Omental fat pad (tissue), 4 donors: ENCODE data around the gene ADGB. TPM values are rescaled to one million over a fixed set of nuclear protein-coding genes. Genes with fewer than 3 reads are reported as not detected.
"Not testable (repeated sequence)": the region's sequence is repeated elsewhere in the genome, so short reads cannot be mapped to it uniquely, and the experiment has no call there.

Experiments
- ATAC-seq: fragments of 150-250 bp; one replicate; pipeline ENCODE4 v1.9.1; 2016; ENCODE audit warnings: mild to moderate bottlenecking, moderate library complexity; ENCODE audit not compliant: low FRiP score
- DNase-seq: peaks from one replicate; pipeline ENCODE4 v3.0.0-alpha.2; 2019; ENCODE audit warnings: low spot score
- total RNA-seq, 4 donors: library from RNA; depleted of rRNA; stranded (reverse); fragments of >200 nt; gene quantifications; one replicate each; pipeline ENCODE4 v1.1.0, GENCODE V29; 2016
- TF ChIP-seq, protein P1 (sequence below), 3 donors: fragments of 450-650 bp; IDR thresholded peaks; one replicate each; pipeline ENCODE4 v1.5.1; 2016 to 2017; ENCODE audit warnings: antibody characterized with exemption in 3 of 3, mild to moderate bottlenecking in 3 of 3, moderate library complexity in 2 of 3

ADGB gene
- total RNA-seq, 4 donors from 2014 or later, result not detected

GRCh38 chr6:146795479-146796133, 196.8 kb downstream of the ADGB start:
- no peak for DNase-seq
- no peak for ATAC-seq
- TF ChIP-seq, protein P1, sequence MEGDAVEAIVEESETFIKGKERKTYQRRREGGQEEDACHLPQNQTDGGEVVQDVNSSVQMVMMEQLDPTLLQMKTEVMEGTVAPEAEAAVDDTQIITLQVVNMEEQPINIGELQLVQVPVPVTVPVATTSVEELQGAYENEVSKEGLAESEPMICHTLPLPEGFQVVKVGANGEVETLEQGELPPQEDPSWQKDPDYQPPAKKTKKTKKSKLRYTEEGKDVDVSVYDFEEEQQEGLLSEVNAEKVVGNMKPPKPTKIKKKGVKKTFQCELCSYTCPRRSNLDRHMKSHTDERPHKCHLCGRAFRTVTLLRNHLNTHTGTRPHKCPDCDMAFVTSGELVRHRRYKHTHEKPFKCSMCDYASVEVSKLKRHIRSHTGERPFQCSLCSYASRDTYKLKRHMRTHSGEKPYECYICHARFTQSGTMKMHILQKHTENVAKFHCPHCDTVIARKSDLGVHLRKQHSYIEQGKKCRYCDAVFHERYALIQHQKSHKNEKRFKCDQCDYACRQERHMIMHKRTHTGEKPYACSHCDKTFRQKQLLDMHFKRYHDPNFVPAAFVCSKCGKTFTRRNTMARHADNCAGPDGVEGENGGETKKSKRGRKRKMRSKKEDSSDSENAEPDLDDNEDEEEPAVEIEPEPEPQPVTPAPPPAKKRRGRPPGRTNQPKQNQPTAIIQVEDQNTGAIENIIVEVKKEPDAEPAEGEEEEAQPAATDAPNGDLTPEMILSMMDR (IDR thresholded peaks at IDR 0.05), result no peak

DNA sequence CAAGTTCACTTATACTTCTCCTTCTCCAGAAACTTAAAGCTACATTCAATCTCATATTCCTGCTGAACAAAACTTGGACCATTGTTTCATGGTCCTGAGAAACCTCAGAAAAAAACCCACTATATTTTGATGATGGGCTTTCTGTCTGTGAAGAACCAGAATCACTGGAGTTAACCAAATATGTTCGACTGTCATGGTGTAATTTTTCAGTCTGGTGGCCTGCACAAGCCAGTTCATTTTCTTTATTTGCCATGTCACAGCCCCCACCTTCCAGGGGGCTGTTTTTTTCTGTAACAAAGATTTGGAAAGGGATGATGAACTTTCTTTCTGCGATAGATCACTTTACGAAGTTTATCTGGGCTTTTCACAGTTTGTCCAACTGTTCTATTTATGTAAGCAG, 204.4 kb downstream of the ADGB start:
- not testable (repeated sequence) for ATAC-seq, DNase-seq

GRCh38 chr6:146803601-146804000, 204.8 kb downstream of the ADGB start:
- no peak for DNase-seq
- TF ChIP-seq, protein P1 (IDR thresholded peaks at IDR 0.05), result no peak
- no peak for ATAC-seq

- ATAC-seq (no peak), DNase-seq (no peak)
- TF ChIP-seq, protein P1 (IDR thresholded peaks at IDR 0.05), result no peak
Measured at GRCh38 chr6:146805546-146806325, 207.0 kb downstream of the ADGB start.

DNA sequence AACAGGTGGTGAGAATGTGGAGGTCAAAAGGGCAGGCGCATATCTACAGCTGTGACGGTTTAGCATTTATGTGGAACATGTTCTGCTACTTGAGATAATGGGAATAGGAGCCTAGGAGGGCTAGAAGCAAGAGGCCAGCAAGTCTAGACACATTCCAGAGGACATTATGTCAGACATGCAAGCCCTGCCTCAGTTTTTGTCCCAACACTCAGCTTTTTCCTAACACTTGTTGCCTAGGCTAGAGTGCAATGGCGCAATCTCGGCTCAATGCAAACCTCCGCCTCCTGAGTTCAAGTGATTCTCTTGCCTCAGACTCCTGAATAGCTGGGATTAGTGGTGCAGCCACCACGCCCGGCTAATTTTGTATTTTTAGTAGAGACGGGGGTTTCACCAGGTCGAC, 210.2 kb downstream of the ADGB start:
- not testable (repeated sequence) for ATAC-seq, DNase-seq

- ATAC-seq, result peak; percentile 62
- DNase-seq, result not testable (repeated sequence)
Measured at GRCh38 chr6:146812811-146813321, 214.1 kb downstream of the ADGB start.

DNA sequence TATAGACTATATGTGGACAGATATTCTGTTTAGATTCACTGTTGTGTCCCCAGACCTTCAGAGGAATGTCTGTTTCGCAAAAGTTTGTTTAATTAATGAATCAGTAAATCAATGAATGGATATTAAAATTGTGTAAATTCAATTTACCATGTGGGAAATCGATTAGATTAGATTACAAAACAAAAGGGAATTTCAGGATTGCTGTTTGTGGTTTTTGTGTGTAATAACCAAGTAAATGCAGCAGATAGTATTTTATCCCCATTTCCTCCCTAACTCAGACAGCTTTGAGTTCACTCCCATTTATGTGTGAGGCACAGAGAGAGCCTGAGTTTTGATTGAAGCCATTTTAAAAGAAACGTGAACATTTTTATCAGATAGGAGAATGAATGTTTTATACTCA, 214.8 kb downstream of the ADGB start:
- ATAC-seq, result no peak
- DNase-seq, result no peak
- TF ChIP-seq, protein P1 (IDR thresholded peaks at IDR 0.05), result no peak

DNA sequence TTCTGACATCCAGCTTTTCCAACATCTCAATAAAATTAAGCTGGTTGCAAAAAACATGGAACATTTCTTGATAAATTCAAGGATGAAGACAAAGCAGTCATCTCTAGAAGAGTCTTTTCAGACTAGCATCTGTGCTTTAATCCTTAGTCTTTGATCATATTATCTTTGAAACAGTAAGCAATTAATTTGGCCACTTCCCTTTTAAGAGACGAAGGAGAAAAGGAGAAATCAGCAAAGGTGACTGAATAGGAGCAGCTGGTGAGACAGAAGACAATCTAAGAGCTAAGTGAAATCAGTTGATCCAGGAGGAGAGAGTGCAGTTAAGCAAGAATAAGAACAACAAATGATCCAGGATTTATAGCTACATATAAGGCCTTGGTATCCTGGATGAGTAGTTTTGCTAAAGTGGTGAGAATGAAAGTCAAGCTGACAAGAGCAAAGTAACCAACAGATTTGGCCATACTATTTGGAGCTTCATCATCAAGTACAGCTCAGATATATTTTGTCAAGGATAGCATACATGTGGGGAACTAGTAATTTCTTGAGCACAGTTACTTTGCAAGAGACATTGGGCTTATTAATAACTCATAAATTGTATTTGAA, 215.5 kb downstream of the ADGB start:
- ATAC-seq (no peak), DNase-seq (no peak)
- TF ChIP-seq, protein P1 (IDR thresholded peaks at IDR 0.05), result no peak

GRCh38 chr6:146815511-146816462, 217.0 kb downstream of the ADGB start:
- ATAC-seq, DNase-seq: not testable (repeated sequence)
